Kidney (tissue), 14 donors: ENCODE results near the gene GCNT4. TPM values are rescaled to one million over a fixed set of nuclear protein-coding genes. Genes with fewer than 3 reads are reported as not detected.

Experiments
- DNase-seq, 5 donors: peaks; one replicate each; pipeline ENCODE4 v3.0.0-alpha.2; 2013 to 2020
- FAIRE-seq: peaks from 2 replicates; lab custom pipeline; 2012; peaks lifted over from hg19 to GRCh38; lab: Jason Lieb, UNC
- H3K27ac ChIP-seq, 2 donors: one replicate each; pipeline ENCODE4 v1.7.0; 2013; ENCODE audit warnings: low read depth in 2 of 2, low read length in 2 of 2, inconsistent platforms in 1 of 2
- H3K27me3 ChIP-seq: one replicate; pipeline ENCODE4 v1.7.1; 2013; ENCODE audit warnings: low read length, inconsistent platforms; ENCODE audit not compliant: control insufficient read depth, insufficient read depth
- H3K36me3 ChIP-seq, 3 donors: one replicate each; pipeline versions ENCODE4 v1.7.0 to v1.7.1; 2013; ENCODE audit warnings: low read length in 3 of 3, control low read depth in 1 of 3, inconsistent platforms in 1 of 3; ENCODE audit not compliant: insufficient read depth in 3 of 3, control insufficient read depth in 2 of 3
- H3K4me1 ChIP-seq, 3 donors: one replicate each; pipeline versions ENCODE4 v1.7.0 to v1.7.1; 2013; ENCODE audit warnings: low read length in 3 of 3, inconsistent platforms in 1 of 3, low read depth in 1 of 3; ENCODE audit not compliant: control insufficient read depth in 2 of 3, insufficient read depth in 2 of 3
- H3K4me3 ChIP-seq, 3 donors: one replicate each; pipeline versions ENCODE4 v1.7.0 to v1.8.1; 2013; ENCODE audit warnings: low read length in 3 of 3, control low read depth in 1 of 3, inconsistent platforms in 1 of 3
- H3K9ac ChIP-seq, 3 donors: one replicate each; pipeline versions ENCODE4 v1.7.0 to v1.7.1; 2013; ENCODE audit warnings: low read length in 3 of 3, control low read depth in 1 of 3, inconsistent platforms in 1 of 3
- H3K9me3 ChIP-seq, 3 donors: one replicate each; pipeline versions ENCODE4 v1.7.0 to v1.7.1; 2013; ENCODE audit warnings: low read length in 3 of 3, control low read depth in 1 of 3, inconsistent platforms in 1 of 3; ENCODE audit not compliant: control insufficient read depth in 2 of 3, insufficient read depth in 1 of 3
- CTCF ChIP-seq: IDR thresholded peaks from 3 replicates; pipeline ENCODE4 v1.5.1; 2012; ENCODE audit warnings: mild to moderate bottlenecking, moderate library complexity, borderline replicate concordance; ENCODE audit not compliant: insufficient read depth; ENCODE audit errors: extremely low read depth
- intact Hi-C: fragments of 100-400 bp; cut with DNase I; formaldehyde crosslinking; loops from one replicate; pipeline ENCODE4 v1.11.1; 2022
- polyA plus RNA-seq: library from polyadenylated mRNA; stranded (reverse); fragments of 350-450 nt; fragmentation: Illumina TruSeq; extraction: RNeasy Lipid Tissue Mini Kit (QIAGEN cat#74804); gene quantifications from one replicate; pipeline ENCODE4 v1.2.3, GENCODE V29; 2014; ENCODE audit warnings: low read depth, low replicate concordance; ENCODE audit not compliant: insufficient read depth
- total RNA-seq: library from RNA; stranded (reverse); fragmentation: NEBNext Ultra II Directional; extraction: Animal tissue kit (Norgen Biotek cat#: 25700); gene quantifications from one replicate; pipeline ENCODE4 v1.2.1, GENCODE V29; 2021
- donor health status: control.
- donor health status: control.
- donor health status: control.
- donor health status: control.
- donor health status: control.
- donor health status: DM: yes; HTN: yes; CAD: no.
- donor health status: Normal renal cell carcinoma (clear cell type).

GCNT4 gene
- total and polyA plus RNA-seq, 2 donors from 2014 or later: 2.0 to 2.6 TPM

GRCh38 chr5:75051217-75051751 lies 1.1 kb downstream of the GCNT4 start:
- Histone ChIP-seq H3K27me3 (no peaks in the 10 kb centered on the region), H3K36me3 (no peaks in the 10 kb centered on the region), H3K4me3 (peak overlapping the region; percentile 2 to 79 (median 9)), H3K9me3 (no peaks in the 10 kb centered on the region), H3K9ac (peak overlapping the region in 2 of 3 donors; percentile 3 to 51), H3K4me1 (peaks cover 0 to 25% (median 18%) of the 10 kb centered on the region in 3 donors), H3K27ac (peak overlapping the region in 1 of 2 donors; percentile 52)
- TF ChIP-seq CTCF: no peak
- intact Hi-C loops: no loop called here
- DNase-seq (peak in 1 of 5 donors; percentile 25), FAIRE-seq (no peak)

DNA sequence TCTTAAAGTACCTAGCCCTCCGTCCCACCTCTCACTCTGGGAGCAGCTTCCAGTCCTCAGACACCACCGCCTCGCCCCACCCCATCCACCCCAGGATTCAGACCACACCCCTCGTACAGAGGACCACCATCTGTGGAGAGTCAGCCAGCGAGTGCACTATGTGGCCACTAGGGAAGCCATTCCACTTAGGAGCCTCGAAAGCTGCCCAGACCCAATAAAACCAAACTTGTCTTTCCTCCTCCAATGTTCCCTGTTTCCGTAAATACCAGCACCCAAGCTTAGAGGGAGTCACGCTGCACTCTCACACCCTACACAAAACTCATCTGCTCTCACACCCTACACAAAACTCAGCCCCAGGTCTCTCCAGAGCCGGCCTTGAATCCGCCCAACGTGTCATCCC lies 1.9 kb downstream of the GCNT4 start:
- Histone ChIP-seq H3K27ac (peak overlapping the region; percentile 30 to 54), H3K9me3 (no peaks in the 10 kb centered on the region), H3K36me3 (no peaks in the 10 kb centered on the region), H3K4me3 (peak overlapping the region in 1 of 3 donors; percentile 79), H3K4me1 (peaks cover 0 to 25% (median 18%) of the 10 kb centered on the region in 3 donors), H3K27me3 (no peaks in the 10 kb centered on the region), H3K9ac (peak overlapping the region in 1 of 3 donors; percentile 51)
- DNase-seq (peak in 3 of 5 donors; percentile 24 to 54 (median 48)), FAIRE-seq (no peak)
- intact Hi-C loops: no loop called here
- no peak for TF ChIP-seq CTCF

- peak overlapping the region; percentile 3 to 54 for H3K27ac ChIP-seq
- intact Hi-C loops: no loop called here
- H3K9me3 ChIP-seq: no peaks in the 10 kb centered on the region
- peak overlapping the region in 2 of 3 donors; percentile 8 to 11 for H3K9ac ChIP-seq
- H3K4me1 ChIP-seq: peaks cover 0 to 25% (median 14%) of the 10 kb centered on the region in 3 donors
- peak in 3 of 5 donors; percentile 34 to 58 (median 48) for DNase-seq
- H3K36me3 ChIP-seq: no peaks in the 10 kb centered on the region
- FAIRE-seq: no peak
- peak overlapping the region in 2 of 3 donors; percentile 30 to 79 for H3K4me3 ChIP-seq
- H3K27me3 ChIP-seq: no peaks in the 10 kb centered on the region
- TF ChIP-seq CTCF: peak; percentile 76
These were observed 2.7 kb downstream of the GCNT4 start for GRCh38 chr5:75049456-75050351.
